Measurements from ENCODE around the gene ZBTB49.

DNA sequence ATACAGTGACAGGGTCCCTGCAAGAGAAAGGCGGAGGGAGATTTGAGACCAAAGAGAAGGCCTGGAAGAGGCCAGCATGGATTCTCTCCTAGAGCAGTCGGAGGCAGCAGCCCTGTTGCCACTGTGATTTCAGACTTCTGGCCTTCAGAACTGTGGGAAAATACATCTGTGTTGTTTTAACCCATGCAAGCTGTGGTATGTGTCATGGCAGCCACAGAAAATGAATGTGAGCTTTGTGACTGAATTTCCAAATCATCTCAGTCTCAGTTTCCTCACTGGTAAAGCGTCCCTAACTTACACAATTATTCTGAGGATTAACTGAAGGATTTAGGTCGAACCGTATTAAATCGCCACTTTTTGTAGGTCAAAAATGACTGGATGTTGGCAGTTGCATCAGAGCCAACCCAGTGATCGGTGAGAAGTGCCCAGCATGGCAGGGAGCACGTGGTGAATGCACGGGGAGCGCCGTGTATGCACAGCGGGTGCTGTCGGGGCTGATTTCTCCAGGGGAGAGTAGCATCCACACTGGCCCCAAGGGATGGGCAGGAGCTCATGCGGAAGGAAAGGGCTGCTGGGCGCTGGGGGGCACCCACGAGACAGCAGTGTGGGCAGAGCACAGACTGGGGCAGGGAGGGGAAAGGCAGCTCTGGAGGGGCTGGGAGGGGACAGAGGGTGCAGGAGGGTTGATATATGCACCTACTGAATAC, 73.1 kb downstream of the ZBTB49 start:
- TF ChIP-seq, protein P1, sequence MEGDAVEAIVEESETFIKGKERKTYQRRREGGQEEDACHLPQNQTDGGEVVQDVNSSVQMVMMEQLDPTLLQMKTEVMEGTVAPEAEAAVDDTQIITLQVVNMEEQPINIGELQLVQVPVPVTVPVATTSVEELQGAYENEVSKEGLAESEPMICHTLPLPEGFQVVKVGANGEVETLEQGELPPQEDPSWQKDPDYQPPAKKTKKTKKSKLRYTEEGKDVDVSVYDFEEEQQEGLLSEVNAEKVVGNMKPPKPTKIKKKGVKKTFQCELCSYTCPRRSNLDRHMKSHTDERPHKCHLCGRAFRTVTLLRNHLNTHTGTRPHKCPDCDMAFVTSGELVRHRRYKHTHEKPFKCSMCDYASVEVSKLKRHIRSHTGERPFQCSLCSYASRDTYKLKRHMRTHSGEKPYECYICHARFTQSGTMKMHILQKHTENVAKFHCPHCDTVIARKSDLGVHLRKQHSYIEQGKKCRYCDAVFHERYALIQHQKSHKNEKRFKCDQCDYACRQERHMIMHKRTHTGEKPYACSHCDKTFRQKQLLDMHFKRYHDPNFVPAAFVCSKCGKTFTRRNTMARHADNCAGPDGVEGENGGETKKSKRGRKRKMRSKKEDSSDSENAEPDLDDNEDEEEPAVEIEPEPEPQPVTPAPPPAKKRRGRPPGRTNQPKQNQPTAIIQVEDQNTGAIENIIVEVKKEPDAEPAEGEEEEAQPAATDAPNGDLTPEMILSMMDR (IDR thresholded peaks at IDR 0.05): no peak
- TF ChIP-seq POLR2A (IDR thresholded peaks at IDR 0.05): no peak
